ENCODE results near the gene HNF1A.

HNF1A gene

DNA sequence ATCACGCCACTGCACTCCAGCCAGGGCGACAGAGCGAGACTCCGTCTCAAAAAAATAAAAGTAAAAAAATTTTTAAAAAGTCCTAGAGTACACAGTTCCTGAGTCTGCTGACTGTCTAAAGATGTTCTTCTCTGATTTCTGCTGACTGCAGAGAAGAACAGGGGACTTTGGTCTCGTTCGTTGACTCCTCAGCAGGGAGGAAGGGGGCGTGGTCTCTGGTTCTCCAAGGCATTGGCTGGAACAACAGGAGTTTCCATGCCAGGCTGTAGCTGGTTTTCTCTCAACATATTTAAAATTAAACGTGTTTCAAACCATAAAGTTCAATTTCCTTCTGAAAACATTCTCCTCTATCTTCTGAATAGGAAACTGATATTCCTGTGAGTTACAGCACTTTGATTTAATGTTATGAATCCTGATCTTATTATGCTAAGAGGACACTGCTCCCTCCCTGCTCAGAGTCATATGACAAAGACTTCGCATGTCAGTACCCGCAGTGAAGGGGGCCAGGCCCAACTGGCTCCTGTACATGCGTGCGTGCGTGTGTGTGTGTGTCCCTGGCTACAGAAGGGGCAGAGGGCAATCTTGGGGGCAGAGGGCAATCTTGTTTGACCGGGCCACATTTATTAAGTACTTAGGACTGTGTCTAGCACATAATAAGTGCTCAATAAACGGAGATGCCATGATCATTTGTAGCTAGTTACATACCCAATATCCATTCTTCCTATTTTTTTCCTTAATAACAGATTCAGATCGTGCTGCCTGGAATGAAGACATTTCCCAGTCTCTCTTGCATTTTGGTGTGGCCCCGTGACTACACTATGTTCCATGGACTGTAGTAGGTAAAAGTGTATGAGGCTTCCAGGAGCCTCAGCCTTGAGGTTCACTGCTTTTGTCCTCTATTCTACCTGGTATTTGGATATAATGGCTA lies 16.5 kb upstream of the HNF1A start:
- Histone ChIP-seq H3K4me1 (ENCODE audit: control insufficient read depth in 2 of 2, insufficient read depth in 1 of 2, low read depth in 1 of 2, low read length in 2 of 2) (no peaks in the 10 kb centered on the region), H3K27ac (replicated peaks; ENCODE audit: low read length) (no peak overlapping the region), H3K18ac (ENCODE audit: low read length) (no peak overlapping the region), H3K79me1 (ENCODE audit: low read depth, low read length) (no peaks in the 10 kb centered on the region), H2BK120ac (ENCODE audit: low read depth, low read length) (no peak overlapping the region), H2AK5ac (ENCODE audit: low read depth, low read length) (no peak overlapping the region), H3K4me2 (ENCODE audit: insufficient read depth, low read length, poor library complexity, severe bottlenecking) (no peak overlapping the region), H3K27me3 (ENCODE audit: control insufficient read depth in 3 of 3, insufficient read depth in 3 of 3, low read depth in 1 of 3, low read length in 3 of 3) (no peaks in the 10 kb centered on the region), H3K23ac (ENCODE audit: low read depth, low read length, poor library complexity) (no peak overlapping the region), H3K4ac (ENCODE audit: low read length) (no peak overlapping the region), H2BK12ac (ENCODE audit: low read length) (no peak overlapping the region), H3K9me3 (replicated peaks in 1 of 2; ENCODE audit: control insufficient read depth in 2 of 2, insufficient read depth in 1 of 2, low read depth in 1 of 2, low read length in 2 of 2) (no peaks in the 10 kb centered on the region), H2BK5ac (ENCODE audit: low read length) (no peak overlapping the region), H3K9ac (ENCODE audit: low read depth, low read length, poor library complexity) (no peak overlapping the region), H3K14ac (ENCODE audit: low read length) (no peak overlapping the region), H3K36me3 (replicated peaks in 1 of 2; ENCODE audit: control insufficient read depth in 2 of 2, insufficient read depth in 2 of 2, low read length in 2 of 2) (no peaks in the 10 kb centered on the region), H2BK15ac (ENCODE audit: low read length) (no peak overlapping the region), H3K4me3 (ENCODE audit: low read length in 2 of 2) (no peak overlapping the region), H4K8ac (ENCODE audit: low read depth, low read length) (no peak overlapping the region), H4K91ac (ENCODE audit: low read depth, low read length, poor library complexity) (no peak overlapping the region), H2AFZ (ENCODE audit: low read length) (no peak overlapping the region)
- no peak for DNase-seq (ENCODE audit: low spot score)
- WGBS, 2 donors (ENCODE audit: extremely low coverage in 2 of 2, insufficient read length in 2 of 2, insufficient replicate concordance in 1 of 2), result no CpG with 5 or more reads among the region's 17 CpGs

DNA sequence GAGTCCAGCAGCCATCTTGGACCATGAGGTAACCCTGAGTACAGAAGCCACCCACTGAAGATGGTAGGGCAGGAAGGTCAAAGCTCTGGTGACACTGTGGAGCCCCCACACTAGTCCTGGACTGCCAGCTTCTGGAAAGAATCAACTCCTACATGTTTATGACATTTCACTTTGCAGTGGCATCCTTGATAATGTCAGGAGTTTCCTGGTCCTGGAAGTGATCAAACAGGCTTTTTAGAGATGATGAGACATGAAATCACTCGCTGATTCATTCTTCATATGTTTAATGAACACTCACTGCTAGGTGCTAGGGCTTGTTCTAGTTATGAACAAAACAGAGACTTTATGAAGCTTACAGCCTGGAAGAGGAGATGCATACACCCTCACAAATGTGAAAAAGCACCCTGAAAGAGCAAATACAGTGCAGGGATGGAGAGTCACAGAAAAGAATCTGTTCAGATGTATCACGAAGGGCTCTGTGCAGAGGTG lies 15.8 kb upstream of the HNF1A start:
- no peak overlapping the region for H4K8ac ChIP-seq (ENCODE audit: low read depth, low read length)
- H3K4me3 ChIP-seq (ENCODE audit: low read length in 2 of 2), result no peak overlapping the region

DNA sequence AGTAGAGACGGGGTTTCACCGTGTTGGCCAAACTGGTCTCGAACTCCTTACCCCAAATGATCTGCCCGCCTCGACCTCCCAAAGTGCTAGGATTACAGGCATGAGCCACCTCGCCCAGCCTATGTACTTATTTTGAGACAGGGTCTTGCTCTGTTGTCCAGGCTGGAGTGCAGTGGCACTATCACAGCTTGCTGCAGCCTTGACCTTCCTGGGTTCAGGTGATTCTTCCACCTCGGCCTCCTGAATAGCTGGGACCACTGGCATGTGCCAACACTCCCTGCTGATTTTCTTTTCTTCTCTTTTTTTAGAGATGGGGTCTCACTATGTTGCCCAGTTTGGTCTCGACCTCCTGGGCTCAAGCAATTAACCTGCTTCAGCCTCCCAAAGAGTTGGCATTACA lies 14.0 kb upstream of the HNF1A start:
- no peak overlapping the region for H2BK15ac ChIP-seq (ENCODE audit: low read length)
- H4K8ac ChIP-seq (ENCODE audit: low read depth, low read length), result no peak overlapping the region
- no peaks in the 10 kb centered on the region for H3K4me1 ChIP-seq (ENCODE audit: control insufficient read depth in 2 of 2, insufficient read depth in 1 of 2, low read depth in 1 of 2, low read length in 2 of 2)
- no peaks in the 10 kb centered on the region for H3K79me1 ChIP-seq (ENCODE audit: low read depth, low read length)
- H3K36me3 ChIP-seq (replicated peaks in 1 of 2; ENCODE audit: control insufficient read depth in 2 of 2, insufficient read depth in 2 of 2, low read length in 2 of 2), result no peaks in the 10 kb centered on the region
- no peak overlapping the region for H4K91ac ChIP-seq (ENCODE audit: low read depth, low read length, poor library complexity)
- no peak overlapping the region for H2BK5ac ChIP-seq (ENCODE audit: low read length)
- no peak for DNase-seq (ENCODE audit: low spot score)
- no peak overlapping the region for H3K23ac ChIP-seq (ENCODE audit: low read depth, low read length, poor library complexity)
- WGBS, 2 donors (ENCODE audit: extremely low coverage in 2 of 2, insufficient read length in 2 of 2, insufficient replicate concordance in 1 of 2), result no CpG with 5 or more reads among the region's 8 CpGs
- no peak overlapping the region for H2AFZ ChIP-seq (ENCODE audit: low read length)
- H3K18ac ChIP-seq (ENCODE audit: low read length), result no peak overlapping the region
- H3K14ac ChIP-seq (ENCODE audit: low read length), result no peak overlapping the region
- no peak overlapping the region for H3K9ac ChIP-seq (ENCODE audit: low read depth, low read length, poor library complexity)
- no peak overlapping the region for H3K4ac ChIP-seq (ENCODE audit: low read length)
- no peak overlapping the region for H2AK5ac ChIP-seq (ENCODE audit: low read depth, low read length)
- no peak overlapping the region for H3K4me3 ChIP-seq (ENCODE audit: low read length in 2 of 2)
- H3K27me3 ChIP-seq (ENCODE audit: control insufficient read depth in 3 of 3, insufficient read depth in 3 of 3, low read depth in 1 of 3, low read length in 3 of 3), result peaks cover 0 to 4% (median 0%) of the 10 kb centered on the region in 3 experiments
- H3K9me3 ChIP-seq (replicated peaks in 1 of 2; ENCODE audit: control insufficient read depth in 2 of 2, insufficient read depth in 1 of 2, low read depth in 1 of 2, low read length in 2 of 2), result no peaks in the 10 kb centered on the region
- H3K27ac ChIP-seq (replicated peaks; ENCODE audit: low read length), result no peak overlapping the region
- H3K4me2 ChIP-seq (ENCODE audit: insufficient read depth, low read length, poor library complexity, severe bottlenecking), result no peak overlapping the region
- H2BK12ac ChIP-seq (ENCODE audit: low read length), result no peak overlapping the region
- H2BK120ac ChIP-seq (ENCODE audit: low read depth, low read length), result no peak overlapping the region

More for the DNA sequence above, 15.8 kb upstream of the HNF1A start:
- Histone ChIP-seq H3K4me2 (ENCODE audit: insufficient read depth, low read length, poor library complexity, severe bottlenecking) (no peak overlapping the region), H3K4me1 (ENCODE audit: control insufficient read depth in 2 of 2, insufficient read depth in 1 of 2, low read depth in 1 of 2, low read length in 2 of 2) (no peaks in the 10 kb centered on the region), H4K91ac (ENCODE audit: low read depth, low read length, poor library complexity) (no peak overlapping the region), H3K14ac (ENCODE audit: low read length) (no peak overlapping the region), H3K4ac (ENCODE audit: low read length) (no peak overlapping the region), H2BK5ac (ENCODE audit: low read length) (no peak overlapping the region), H3K9ac (ENCODE audit: low read depth, low read length, poor library complexity) (no peak overlapping the region), H3K23ac (ENCODE audit: low read depth, low read length, poor library complexity) (no peak overlapping the region), H2BK120ac (ENCODE audit: low read depth, low read length) (no peak overlapping the region), H2BK15ac (ENCODE audit: low read length) (no peak overlapping the region), H3K27me3 (ENCODE audit: control insufficient read depth in 3 of 3, insufficient read depth in 3 of 3, low read depth in 1 of 3, low read length in 3 of 3) (peaks cover 0 to 2% (median 0%) of the 10 kb centered on the region in 3 experiments), H3K27ac (replicated peaks; ENCODE audit: low read length) (no peak overlapping the region), H2BK12ac (ENCODE audit: low read length) (no peak overlapping the region), H3K36me3 (replicated peaks in 1 of 2; ENCODE audit: control insufficient read depth in 2 of 2, insufficient read depth in 2 of 2, low read length in 2 of 2) (no peaks in the 10 kb centered on the region), H2AFZ (ENCODE audit: low read length) (no peak overlapping the region), H3K18ac (ENCODE audit: low read length) (no peak overlapping the region), H2AK5ac (ENCODE audit: low read depth, low read length) (no peak overlapping the region), H3K9me3 (replicated peaks in 1 of 2; ENCODE audit: control insufficient read depth in 2 of 2, insufficient read depth in 1 of 2, low read depth in 1 of 2, low read length in 2 of 2) (no peaks in the 10 kb centered on the region), H3K79me1 (ENCODE audit: low read depth, low read length) (no peaks in the 10 kb centered on the region)
- WGBS, 2 donors (ENCODE audit: extremely low coverage in 2 of 2, insufficient read length in 2 of 2, insufficient replicate concordance in 1 of 2), result no CpG with 5 or more reads among the region's 2 CpGs
- no peak for DNase-seq (ENCODE audit: low spot score)

GRCh38 chr12:120965534-120966091 lies 12.7 kb upstream of the HNF1A start:
- Histone ChIP-seq H3K79me1 (ENCODE audit: low read depth, low read length) (no peaks in the 10 kb centered on the region), H3K18ac (ENCODE audit: low read length) (no peak overlapping the region), H2BK15ac (ENCODE audit: low read length) (no peak overlapping the region), H2BK5ac (ENCODE audit: low read length) (no peak overlapping the region), H3K23ac (ENCODE audit: low read depth, low read length, poor library complexity) (no peak overlapping the region), H3K14ac (ENCODE audit: low read length) (no peak overlapping the region), H3K9me3 (replicated peaks in 1 of 2; ENCODE audit: control insufficient read depth in 2 of 2, insufficient read depth in 1 of 2, low read depth in 1 of 2, low read length in 2 of 2) (no peaks in the 10 kb centered on the region), H3K4ac (ENCODE audit: low read length) (no peak overlapping the region), H3K4me1 (ENCODE audit: control insufficient read depth in 2 of 2, insufficient read depth in 1 of 2, low read depth in 1 of 2, low read length in 2 of 2) (no peaks in the 10 kb centered on the region), H4K91ac (ENCODE audit: low read depth, low read length, poor library complexity) (no peak overlapping the region), H2AK5ac (ENCODE audit: low read depth, low read length) (no peak overlapping the region), H4K8ac (ENCODE audit: low read depth, low read length) (no peak overlapping the region), H3K4me2 (ENCODE audit: insufficient read depth, low read length, poor library complexity, severe bottlenecking) (no peak overlapping the region), H3K27me3 (ENCODE audit: control insufficient read depth in 3 of 3, insufficient read depth in 3 of 3, low read depth in 1 of 3, low read length in 3 of 3) (peaks cover 0 to 4% (median 0%) of the 10 kb centered on the region in 3 experiments), H2BK12ac (ENCODE audit: low read length) (no peak overlapping the region), H3K9ac (ENCODE audit: low read depth, low read length, poor library complexity) (no peak overlapping the region), H2AFZ (ENCODE audit: low read length) (no peak overlapping the region), H3K27ac (replicated peaks; ENCODE audit: low read length) (no peak overlapping the region), H3K36me3 (replicated peaks in 1 of 2; ENCODE audit: control insufficient read depth in 2 of 2, insufficient read depth in 2 of 2, low read length in 2 of 2) (no peaks in the 10 kb centered on the region), H3K4me3 (ENCODE audit: low read length in 2 of 2) (no peak overlapping the region), H2BK120ac (ENCODE audit: low read depth, low read length) (no peak overlapping the region)
- no CpG with 5 or more reads among the region's 13 CpGs for WGBS, 2 donors (ENCODE audit: extremely low coverage in 2 of 2, insufficient read length in 2 of 2, insufficient replicate concordance in 1 of 2)
- DNase-seq (ENCODE audit: low spot score), result no peak
